HG03066 (cell line): Measurements from ENCODE around the gene CYB561D2.
A peak's percentile ranks its signal among the peaks of the same experiment; 100 is the strongest.
"Not testable (repeated sequence)": the region's sequence is repeated elsewhere in the genome, so short reads cannot be mapped to it uniquely, and the experiment has no call there.

Experiments used
- ATAC-seq: cut with Tn5 transposase; IDR thresholded peaks from one replicate; pipeline ENCODE4 v1.9.1; 2021; ENCODE audit warnings: low read depth; ENCODE audit not compliant: unreplicated experiment

Gene CYB561D2

GRCh38 chr3:50350527-50351322 is at the start of gene CYB561D2, which contains the start of gene NPRL2:
CYB561D2 (plus strand) TSS chr3:50350862; CDS start chr3:50351434, 572 bp downstream.
NPRL2 (minus strand) TSS chr3:50350775; CDS start chr3:50350652, 123 bp downstream.
- ATAC-seq: peak; percentile 80

- ATAC-seq: no peak
Observed at GRCh38 chr3:50302095-50303012, 48.3 kb upstream of the CYB561D2 start.

GRCh38 chr3:50303013-50303815 is 47.4 kb upstream of the CYB561D2 start, which contains the start of gene HYAL1:
HYAL1 (minus strand) TSS chr3:50303574; CDS start chr3:50302956, 618 bp downstream.
- ATAC-seq: no peak

- no peak for ATAC-seq
Observed at GRCh38 chr3:50304601-50305000, 46.1 kb upstream of the CYB561D2 start.

GRCh38 chr3:50312041-50312440 is 38.6 kb upstream of the CYB561D2 start:
- not testable (repeated sequence) for ATAC-seq

- no peak for ATAC-seq
Observed at GRCh38 chr3:50314342-50314741, 36.3 kb upstream of the CYB561D2 start.

- ATAC-seq: no peak
Observed at GRCh38 chr3:50314816-50315215, 35.8 kb upstream of the CYB561D2 start.

GRCh38 chr3:50316657-50317242 is 33.9 kb upstream of the CYB561D2 start:
- ATAC-seq: no peak

GRCh38 chr3:50317300-50317699 is 33.4 kb upstream of the CYB561D2 start:
- ATAC-seq: no peak

GRCh38 chr3:50318163-50318562 is 32.5 kb upstream of the CYB561D2 start:
- no peak for ATAC-seq

GRCh38 chr3:50318615-50319014 is 32.0 kb upstream of the CYB561D2 start:
- no peak for ATAC-seq

GRCh38 chr3:50319181-50319893 is 31.3 kb upstream of the CYB561D2 start:
- ATAC-seq: no peak

- no peak for ATAC-seq
Observed at GRCh38 chr3:50319894-50320625, 30.6 kb upstream of the CYB561D2 start.

GRCh38 chr3:50320853-50321335 is 29.8 kb upstream of the CYB561D2 start:
- peak; percentile 45 for ATAC-seq

- peak; percentile 82 for ATAC-seq
Observed at GRCh38 chr3:50321336-50322114, 29.1 kb upstream of the CYB561D2 start.

- no peak for ATAC-seq
Observed at GRCh38 chr3:50322115-50322385, 28.6 kb upstream of the CYB561D2 start.

- no peak for ATAC-seq
Observed at GRCh38 chr3:50322386-50323091, 28.1 kb upstream of the CYB561D2 start, which contains the start of gene HYAL2. HYAL2 (minus strand) TSS chr3:50322745; CDS start chr3:50320489, 2,256 bp downstream.
